COLO829 (cell line): ENCODE measurements around the gene C5AR2.
"Not testable (repeated sequence)": the region's sequence is repeated elsewhere in the genome, so short reads cannot be mapped to it uniquely, and the experiment has no call there.

ENCODE experiments used
- DNase-seq: peaks from one replicate; pipeline ENCODE4 v3.0.0; 2012; ENCODE audit warnings: low spot score

Gene C5AR2

GRCh38 chr19:47363758-47364531 lies 32.0 kb downstream of the C5AR2 start:
- no peak for DNase-seq

- not testable (repeated sequence) for DNase-seq
Observed at GRCh38 chr19:47365455-47365854, 33.5 kb downstream of the C5AR2 start.

- no peak for DNase-seq
Observed at GRCh38 chr19:47370045-47370611, 38.2 kb downstream of the C5AR2 start.

GRCh38 chr19:47371261-47371660 lies 39.3 kb downstream of the C5AR2 start:
- DNase-seq: no peak

- DNase-seq: no peak
Observed at GRCh38 chr19:47372603-47373002, 40.6 kb downstream of the C5AR2 start.

- DNase-seq: no peak
Observed at GRCh38 chr19:47373246-47374240, 41.6 kb downstream of the C5AR2 start.

- no peak for DNase-seq
Observed at GRCh38 chr19:47374876-47375693, 43.1 kb downstream of the C5AR2 start.

- DNase-seq: no peak
Observed at GRCh38 chr19:47375694-47376588, 44.0 kb downstream of the C5AR2 start.

GRCh38 chr19:47376589-47377144 lies 44.7 kb downstream of the C5AR2 start:
- no peak for DNase-seq

GRCh38 chr19:47377208-47377701 lies 45.3 kb downstream of the C5AR2 start:
- DNase-seq: no peak

- no peak for DNase-seq
Observed at GRCh38 chr19:47377801-47378200, 45.8 kb downstream of the C5AR2 start.

- DNase-seq: no peak
Observed at GRCh38 chr19:47378246-47378645, 46.3 kb downstream of the C5AR2 start.

- DNase-seq: no peak
Observed at GRCh38 chr19:47379381-47379938, 47.5 kb downstream of the C5AR2 start.

GRCh38 chr19:47380559-47380958 lies 48.6 kb downstream of the C5AR2 start:
- DNase-seq: no peak

GRCh38 chr19:47381121-47381520 lies 49.1 kb downstream of the C5AR2 start:
- no peak for DNase-seq

GRCh38 chr19:47381653-47382279 lies 49.8 kb downstream of the C5AR2 start:
- no peak for DNase-seq

GRCh38 chr19:47383890-47384289 lies 51.9 kb downstream of the C5AR2 start:
- not testable (repeated sequence) for DNase-seq

- DNase-seq: not testable (repeated sequence)
Observed at GRCh38 chr19:47384533-47384932, 52.6 kb downstream of the C5AR2 start.

GRCh38 chr19:47386582-47386981 lies 54.6 kb downstream of the C5AR2 start:
- DNase-seq: not testable (repeated sequence)
